GM18909 (cell line): Measurements from ENCODE around the gene C10orf120.

Source experiments
- ATAC-seq: cut with Tn5 transposase; IDR thresholded peaks from one replicate; pipeline ENCODE4 v1.9.1; 2021; ENCODE audit warnings: mild to moderate bottlenecking; ENCODE audit not compliant: unreplicated experiment, poor library complexity

Gene C10orf120

DNA sequence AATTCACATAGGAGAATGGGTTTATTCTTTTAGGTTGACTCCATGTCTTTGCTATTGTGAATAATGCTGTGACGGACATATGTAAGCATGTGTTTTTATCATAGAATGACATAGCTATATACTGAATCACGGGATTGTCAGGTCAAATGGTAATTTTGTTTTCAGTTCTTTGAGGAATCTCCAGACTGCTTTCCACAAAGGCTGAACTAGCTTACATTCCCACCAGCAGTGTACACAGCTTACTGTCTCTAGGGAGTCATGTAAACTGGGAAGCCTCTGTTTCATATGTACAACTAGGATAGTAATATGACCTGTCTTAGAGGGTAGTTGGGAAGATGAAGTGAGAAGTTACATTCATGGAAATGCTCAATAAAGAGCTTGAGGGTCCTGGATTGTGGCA, 6.8 kb upstream of the C10orf120 start:
- no peak for ATAC-seq

- ATAC-seq: no peak
These were observed 4.1 kb upstream of the C10orf120 start for GRCh38 chr10:122703483-122704448.

- ATAC-seq: no peak
These were observed 2.6 kb upstream of the C10orf120 start for GRCh38 chr10:122702275-122702674.

GRCh38 chr10:122701652-122702051, 2.0 kb upstream of the C10orf120 start:
- no peak for ATAC-seq

DNA sequence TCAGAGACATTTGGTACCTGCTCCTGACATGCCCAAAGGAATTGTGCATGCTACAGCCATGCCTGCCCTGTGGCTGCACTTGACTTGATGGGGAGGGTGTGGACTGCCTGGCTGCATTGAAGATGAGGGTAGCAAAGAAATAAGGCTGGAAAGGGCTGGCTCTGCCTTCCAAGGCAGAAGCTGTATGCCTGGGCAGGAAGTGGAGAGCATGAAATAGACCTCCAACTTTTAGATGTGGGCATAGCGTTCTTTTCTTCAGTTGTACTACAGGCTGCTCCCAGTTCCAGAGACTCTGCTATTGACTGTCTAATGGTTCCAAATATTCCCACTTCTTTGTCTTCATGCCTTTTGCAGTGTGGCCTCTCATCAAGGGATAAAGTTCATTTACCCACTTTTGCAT, 3.0 kb downstream of the C10orf120 start:
- ATAC-seq: no peak

DNA sequence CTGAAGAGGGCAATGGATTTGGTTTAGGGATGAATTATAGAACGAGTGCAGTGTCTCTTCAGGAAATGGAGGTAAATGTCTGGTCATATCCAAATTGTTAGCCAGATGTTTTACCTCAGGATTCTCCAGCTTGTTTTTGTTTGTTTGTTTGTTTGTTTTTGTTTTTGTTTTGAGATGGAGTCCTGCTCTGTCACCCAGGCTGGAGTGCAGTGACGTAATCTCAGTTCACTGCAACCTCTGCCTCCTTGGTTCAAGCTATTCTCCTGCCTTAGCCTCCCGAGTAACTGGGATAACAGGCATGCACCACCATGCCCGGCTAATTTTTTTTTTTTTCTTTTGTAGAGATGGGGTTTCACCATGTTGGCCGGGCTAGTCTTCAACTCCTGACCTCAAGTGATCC, 6.9 kb downstream of the C10orf120 start:
- no peak for ATAC-seq

- ATAC-seq: no peak
These were observed 10.4 kb downstream of the C10orf120 start for GRCh38 chr10:122689146-122689820.

GRCh38 chr10:122688293-122688989, 11.2 kb downstream of the C10orf120 start:
- ATAC-seq: no peak

GRCh38 chr10:122682522-122682921, 17.1 kb downstream of the C10orf120 start:
- no peak for ATAC-seq

DNA sequence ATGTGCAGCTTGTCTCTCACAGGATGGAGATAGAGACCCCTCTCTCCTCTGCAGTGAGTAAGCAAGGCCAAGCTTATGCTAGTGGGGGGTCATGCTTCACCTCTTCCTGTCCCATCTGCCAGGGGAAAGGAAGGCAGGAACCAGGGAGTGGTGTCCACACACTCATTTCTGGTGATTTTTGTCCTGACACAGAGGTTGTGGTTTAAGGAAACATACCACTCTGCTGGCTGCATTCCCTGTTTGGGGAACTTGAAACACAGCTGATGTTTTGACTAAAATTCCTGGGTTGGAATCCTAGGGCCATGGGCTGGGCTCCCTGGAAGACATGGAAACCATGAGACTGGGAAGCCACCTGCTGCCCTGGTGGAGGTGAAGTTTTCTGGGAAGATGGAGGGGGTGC, 21.4 kb downstream of the C10orf120 start:
- no peak for ATAC-seq

DNA sequence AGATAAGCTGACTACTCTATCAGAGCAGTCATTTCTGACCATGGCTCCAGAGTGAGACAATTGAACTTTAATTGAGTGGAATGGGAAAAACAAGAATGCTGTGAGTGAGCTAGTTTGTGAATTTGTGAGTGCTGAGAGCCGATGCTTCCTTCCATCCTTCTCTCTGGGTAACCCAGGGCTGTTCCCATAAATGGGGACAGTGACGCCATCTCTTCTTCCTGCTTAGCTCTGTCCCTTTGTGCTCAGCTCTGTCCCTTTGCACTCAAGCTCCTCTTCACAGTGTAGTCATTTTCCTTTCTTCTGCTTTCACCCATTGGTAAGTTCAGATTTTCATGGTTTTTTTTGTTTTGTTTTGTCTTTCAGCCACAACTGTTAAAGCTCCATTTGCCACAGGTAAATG, 24.4 kb downstream of the C10orf120 start:
- ATAC-seq: no peak

DNA sequence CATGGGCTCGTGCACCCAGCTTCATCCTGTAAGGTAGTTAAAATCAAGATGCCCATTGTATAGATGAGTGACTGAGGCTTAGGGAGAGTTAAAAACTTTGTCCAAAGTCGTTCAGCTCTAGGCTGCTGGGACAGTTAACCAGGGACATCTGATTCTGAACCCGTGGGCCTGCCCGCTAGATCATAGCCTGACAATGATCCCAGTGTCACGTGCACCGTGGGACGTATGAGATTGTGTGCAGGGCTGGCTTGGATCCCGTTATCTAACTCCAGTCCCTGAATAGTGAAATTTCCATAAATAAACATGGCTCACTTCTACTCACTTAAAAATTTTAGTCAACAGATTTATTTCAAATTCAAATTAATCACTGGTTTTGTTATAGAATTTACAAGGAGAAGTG, 24.9 kb downstream of the C10orf120 start:
- no peak for ATAC-seq

GRCh38 chr10:122673731-122674130, 25.9 kb downstream of the C10orf120 start:
- no peak for ATAC-seq

DNA sequence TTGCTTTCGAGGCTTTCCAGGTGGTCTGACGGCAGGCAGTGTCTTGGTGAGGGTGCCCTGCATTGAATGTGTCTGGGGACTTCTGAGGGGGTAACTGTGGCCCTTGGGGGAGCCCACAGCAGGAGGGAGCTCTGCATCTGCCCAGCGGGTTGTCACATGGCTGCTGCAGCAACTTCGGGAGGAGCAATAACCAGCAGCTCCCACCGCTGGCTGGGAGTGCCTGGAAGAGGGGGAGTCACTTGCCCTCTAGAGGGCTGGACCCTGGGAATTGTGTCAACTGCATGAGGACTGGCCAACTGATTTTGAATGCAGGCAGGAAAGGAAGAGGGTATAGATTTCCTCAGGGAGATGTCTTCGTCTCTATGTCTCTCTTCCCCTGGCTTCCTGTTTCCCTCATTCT, 26.4 kb downstream of the C10orf120 start:
- ATAC-seq: no peak

GRCh38 chr10:122672655-122673054, 27.0 kb downstream of the C10orf120 start:
- ATAC-seq: no peak

- ATAC-seq: no peak
These were observed 28.3 kb downstream of the C10orf120 start for GRCh38 chr10:122671355-122671754.

DNA sequence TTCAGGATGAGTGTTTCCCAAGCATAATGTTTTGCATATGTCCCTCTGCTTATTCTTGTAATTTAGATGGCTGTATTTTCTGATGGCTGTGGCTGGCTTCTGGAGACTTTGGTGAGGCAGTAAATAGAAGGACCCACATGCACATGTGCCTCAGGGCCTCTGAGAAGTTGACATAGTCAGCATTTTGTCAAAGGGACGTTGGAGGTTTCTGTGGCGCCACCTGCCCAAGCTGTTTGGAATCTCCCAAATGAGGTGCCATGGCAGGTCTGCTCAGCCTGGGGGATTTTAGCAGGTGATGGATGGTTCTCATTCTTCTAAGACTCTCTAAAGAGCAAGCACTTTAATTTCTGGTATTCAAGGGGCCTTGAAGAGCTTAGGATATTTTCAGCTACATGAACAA, 29.8 kb downstream of the C10orf120 start:
- ATAC-seq: no peak

GRCh38 chr10:122669045-122669444, 30.6 kb downstream of the C10orf120 start:
- ATAC-seq: no peak

DNA sequence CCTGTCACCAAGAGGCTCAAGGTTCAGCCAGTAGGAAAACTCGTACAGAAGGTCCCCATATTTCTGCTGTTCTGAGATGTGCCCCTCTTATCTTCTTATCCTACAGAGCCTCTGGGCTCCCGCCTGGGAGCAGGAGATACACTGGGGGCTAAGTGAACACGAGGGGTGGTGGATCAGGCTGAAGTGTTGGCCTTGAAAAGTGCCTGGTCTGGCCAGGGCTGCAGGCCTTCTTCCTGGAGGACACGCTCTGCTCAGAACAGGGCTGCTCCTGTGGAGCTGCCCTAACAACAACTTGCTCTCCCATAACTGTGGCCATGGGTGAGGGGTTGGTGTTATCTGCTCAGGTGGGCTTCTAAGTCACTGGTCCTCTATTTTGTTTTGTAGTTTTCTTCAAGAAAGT, 33.7 kb downstream of the C10orf120 start:
- no peak for ATAC-seq

DNA sequence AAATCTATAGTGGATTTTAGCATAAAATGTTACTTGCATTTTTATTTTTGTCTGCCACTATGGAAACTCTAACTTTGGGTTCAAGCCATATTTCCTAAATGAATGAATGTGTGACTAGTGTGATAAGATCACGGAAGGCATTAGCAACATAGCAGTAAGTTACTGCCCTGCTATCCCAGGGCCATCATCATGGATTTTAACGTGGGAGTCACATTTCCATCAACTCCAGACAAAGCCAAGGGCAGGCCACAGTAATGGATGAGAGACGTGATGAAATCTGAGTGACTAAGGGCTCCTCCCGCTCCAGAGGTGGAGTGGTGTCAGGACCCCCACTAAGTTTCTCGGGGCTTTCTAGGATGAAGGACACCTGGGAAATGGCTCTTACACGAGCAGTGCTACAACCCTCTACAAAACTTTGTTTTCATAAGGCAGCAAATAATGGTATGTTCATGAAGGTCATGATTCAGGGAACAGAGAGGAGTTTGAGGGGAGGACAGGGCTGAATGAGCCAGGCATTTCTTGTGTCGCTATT, 34.3 kb downstream of the C10orf120 start:
- ATAC-seq: no peak

DNA sequence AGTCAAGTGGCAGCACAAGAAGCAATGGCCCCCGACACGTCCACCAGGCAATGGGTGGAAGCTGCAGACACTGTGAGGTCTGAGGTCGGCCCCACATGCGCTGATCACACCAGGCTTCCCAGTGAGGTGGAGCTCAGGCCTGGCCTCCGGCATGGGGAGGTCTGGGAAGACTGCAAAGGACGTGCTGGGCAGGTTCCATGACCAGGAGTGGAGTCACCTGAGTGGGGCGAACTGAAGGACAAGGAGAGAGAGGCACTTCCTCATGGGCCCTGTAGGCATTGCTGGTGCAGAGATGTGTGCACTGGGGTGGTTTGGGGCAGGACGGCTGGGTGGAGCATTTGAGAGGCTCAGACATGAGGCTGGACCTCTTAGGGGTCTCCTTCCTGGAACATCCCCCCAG, 35.1 kb downstream of the C10orf120 start:
- ATAC-seq: no peak
